T-helper 2 cell treated with Interferon-gamma antibody and Interleukin-4, amounts not matched to agents 100 ng/mL and 5 ng/mL, for 36 hours (primary cell): Measurements from ENCODE around the gene TDRD3. TPM values are rescaled to one million over a fixed set of nuclear protein-coding genes. Genes with fewer than 3 reads are reported as not detected.
"Not testable (repeated sequence)": the region's sequence is repeated elsewhere in the genome, so short reads cannot be mapped to it uniquely, and the experiment has no call there.

Source experiments
- intact Hi-C: fragments of 100-400 bp; cut with micrococcal nuclease; formaldehyde crosslinking; loops from one replicate; pipeline ENCODE4 v1.15.1; 2023
- total RNA-seq: library from RNA; stranded (reverse); gene quantifications from 2 replicates; pipeline ENCODE4 v1.2.3, GENCODE V29; 2022

TDRD3 gene
- total RNA-seq, 1 donor from 2014 or later: 25.1 TPM

GRCh38 chr13:60398379-60398891, 1.4 kb downstream of the TDRD3 start:
- intact Hi-C loops: no loop called here

GRCh38 chr13:60398907-60399589, 2.0 kb downstream of the TDRD3 start:
- intact Hi-C loops: no loop called here

GRCh38 chr13:60402022-60402421, 5.0 kb downstream of the TDRD3 start:
- intact Hi-C loops: no loop called here

GRCh38 chr13:60407095-60407494, 10.1 kb downstream of the TDRD3 start:
- intact Hi-C loops: no loop called here

GRCh38 chr13:60407852-60408251, 10.8 kb downstream of the TDRD3 start:
- intact Hi-C loops: not testable (repeated sequence)

GRCh38 chr13:60409574-60410292, 12.7 kb downstream of the TDRD3 start:
- intact Hi-C loops: not testable (repeated sequence)

- intact Hi-C loops: no loop called here
Measured at GRCh38 chr13:60410299-60410698, 13.3 kb downstream of the TDRD3 start.

- intact Hi-C loops: no loop called here
Measured at GRCh38 chr13:60411464-60411863, 14.4 kb downstream of the TDRD3 start.

- intact Hi-C loops: no loop called here
Measured at GRCh38 chr13:60411983-60412382, 15.0 kb downstream of the TDRD3 start.

- intact Hi-C loops: no loop called here
Measured at GRCh38 chr13:60412909-60413616, 16.0 kb downstream of the TDRD3 start.

GRCh38 chr13:60414177-60414576, 17.2 kb downstream of the TDRD3 start:
- intact Hi-C loops: no loop called here

- intact Hi-C loops: no loop called here
Measured at GRCh38 chr13:60417734-60418133, 20.7 kb downstream of the TDRD3 start.

- intact Hi-C loops: no loop called here
Measured at GRCh38 chr13:60418954-60419353, 21.9 kb downstream of the TDRD3 start.

- intact Hi-C loops: no loop called here
Measured at GRCh38 chr13:60425332-60425731, 28.3 kb downstream of the TDRD3 start.

- intact Hi-C loops: no loop called here
Measured at GRCh38 chr13:60426075-60426474, 29.1 kb downstream of the TDRD3 start.

GRCh38 chr13:60427285-60427684, 30.3 kb downstream of the TDRD3 start:
- intact Hi-C loops: no loop called here

- intact Hi-C loops: loop anchor here (1.0 to 2.0 kb wide), 4 partner anchors 35 to 1040 kb away; no protein-coding TSS in a partner anchor
Measured at GRCh38 chr13:60431108-60431700, 34.2 kb downstream of the TDRD3 start.

- intact Hi-C loops: no loop called here
Measured at GRCh38 chr13:60433505-60433904, 36.5 kb downstream of the TDRD3 start.

- intact Hi-C loops: no loop called here
Measured at GRCh38 chr13:60435762-60436374, 38.8 kb downstream of the TDRD3 start.

GRCh38 chr13:60439201-60439600, 42.2 kb downstream of the TDRD3 start:
- intact Hi-C loops: no loop called here

GRCh38 chr13:60441761-60442160, 44.7 kb downstream of the TDRD3 start:
- intact Hi-C loops: loop anchor here (10.0 kb wide), 1 partner anchor 973 kb away; the partner anchor contains the start of gene PCDH20
